ENCODE data around the gene MSANTD2.

DNA sequence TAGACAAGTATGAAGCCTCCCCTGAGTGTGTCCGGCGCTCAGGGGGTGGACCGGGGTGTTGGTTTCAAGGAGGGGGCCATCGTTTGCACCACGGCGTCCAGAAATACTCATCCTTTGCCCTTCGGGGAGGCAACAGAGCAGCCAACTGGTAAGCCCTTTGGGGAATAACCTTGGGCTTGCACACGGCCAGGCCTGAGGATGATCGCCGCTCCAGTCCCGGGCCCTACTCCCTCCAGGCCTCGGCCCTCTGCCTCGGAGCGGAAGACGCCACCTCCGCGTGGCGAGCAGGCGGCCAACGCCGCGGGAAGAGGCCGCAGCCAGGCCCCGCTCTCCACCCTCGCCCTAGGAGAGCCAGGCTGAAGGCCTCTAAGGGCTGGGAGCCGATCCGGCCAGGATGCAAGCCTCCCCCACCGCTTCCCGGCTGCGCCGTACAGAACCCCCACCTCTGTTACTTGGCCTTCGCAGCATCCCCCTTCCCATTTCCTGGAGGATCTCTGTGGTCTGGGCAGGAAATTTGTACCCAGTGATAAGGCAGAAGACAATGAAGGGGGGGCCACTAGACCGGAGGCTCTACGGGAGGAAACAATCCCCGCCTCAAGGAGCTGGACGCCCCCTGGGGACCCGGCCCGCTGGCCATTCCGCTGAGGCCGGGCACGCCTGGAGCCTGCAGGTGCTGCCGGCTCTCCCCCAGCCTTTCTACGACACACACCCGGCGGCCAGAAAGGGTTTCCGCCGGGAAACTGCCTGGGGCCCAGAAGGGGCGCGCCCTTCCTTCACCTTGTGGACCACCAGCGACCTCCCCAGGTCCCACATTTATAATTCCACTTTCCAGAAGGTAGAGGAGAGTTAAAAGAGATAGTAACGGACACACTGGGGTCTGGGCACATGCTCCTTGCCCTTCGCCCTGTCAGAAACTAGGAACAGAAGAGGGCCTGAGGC, 40.7 kb downstream of the MSANTD2 start:
- TF ChIP-seq, protein P1, sequence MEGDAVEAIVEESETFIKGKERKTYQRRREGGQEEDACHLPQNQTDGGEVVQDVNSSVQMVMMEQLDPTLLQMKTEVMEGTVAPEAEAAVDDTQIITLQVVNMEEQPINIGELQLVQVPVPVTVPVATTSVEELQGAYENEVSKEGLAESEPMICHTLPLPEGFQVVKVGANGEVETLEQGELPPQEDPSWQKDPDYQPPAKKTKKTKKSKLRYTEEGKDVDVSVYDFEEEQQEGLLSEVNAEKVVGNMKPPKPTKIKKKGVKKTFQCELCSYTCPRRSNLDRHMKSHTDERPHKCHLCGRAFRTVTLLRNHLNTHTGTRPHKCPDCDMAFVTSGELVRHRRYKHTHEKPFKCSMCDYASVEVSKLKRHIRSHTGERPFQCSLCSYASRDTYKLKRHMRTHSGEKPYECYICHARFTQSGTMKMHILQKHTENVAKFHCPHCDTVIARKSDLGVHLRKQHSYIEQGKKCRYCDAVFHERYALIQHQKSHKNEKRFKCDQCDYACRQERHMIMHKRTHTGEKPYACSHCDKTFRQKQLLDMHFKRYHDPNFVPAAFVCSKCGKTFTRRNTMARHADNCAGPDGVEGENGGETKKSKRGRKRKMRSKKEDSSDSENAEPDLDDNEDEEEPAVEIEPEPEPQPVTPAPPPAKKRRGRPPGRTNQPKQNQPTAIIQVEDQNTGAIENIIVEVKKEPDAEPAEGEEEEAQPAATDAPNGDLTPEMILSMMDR (IDR thresholded peaks at IDR 0.05) = no peak
- TF ChIP-seq POLR2A (IDR thresholded peaks at IDR 0.05) = no peak

Measured in esophagus squamous epithelium (tissue), 4 donors.